Uterus (tissue), 2 donors: ENCODE results near the gene STON1.

Experiments used
- POLR2A ChIP-seq, 2 donors: fragments of 450-650 bp; IDR thresholded peaks; one replicate each; pipeline ENCODE4 v1.6.1; 2016; ENCODE audit warnings: antibody characterized with exemption in 2 of 2, mild to moderate bottlenecking in 1 of 2, moderate library complexity in 1 of 2
- TF ChIP-seq, protein P1 (sequence below), 4 experiments: fragments of 200-600 bp in 2 of 4; fragments of 450-650 bp in 2 of 4; sonication (generic) in 2 of 4; IDR thresholded peaks; one replicate each; pipeline ENCODE4 v1.5.1; 2016 to 2019; ENCODE audit warnings: antibody characterized with exemption in 4 of 4, mild to moderate bottlenecking in 2 of 4, moderate library complexity in 1 of 4

DNA sequence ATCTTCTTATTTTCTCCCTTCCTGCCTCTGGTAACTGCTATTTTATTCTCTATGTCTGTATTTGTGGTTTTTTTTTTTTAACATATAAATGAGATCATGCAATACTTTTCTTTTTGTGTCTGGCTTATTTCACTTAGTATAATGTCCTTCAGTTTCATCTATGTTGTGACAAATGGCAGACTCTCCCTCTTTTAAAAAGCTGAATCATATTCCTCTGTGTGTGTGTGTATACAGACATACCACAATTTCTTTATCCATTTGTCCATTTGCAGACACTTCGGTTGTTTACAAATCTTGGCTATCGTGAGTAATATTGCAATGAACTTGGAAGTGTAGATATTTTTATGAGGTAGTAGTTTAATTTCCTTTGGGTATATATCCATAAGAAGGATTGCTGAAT lies 94.7 kb downstream of the STON1 start:
- TF ChIP-seq POLR2A (IDR thresholded peaks at IDR 0.05): no peak
- TF ChIP-seq, protein P1, sequence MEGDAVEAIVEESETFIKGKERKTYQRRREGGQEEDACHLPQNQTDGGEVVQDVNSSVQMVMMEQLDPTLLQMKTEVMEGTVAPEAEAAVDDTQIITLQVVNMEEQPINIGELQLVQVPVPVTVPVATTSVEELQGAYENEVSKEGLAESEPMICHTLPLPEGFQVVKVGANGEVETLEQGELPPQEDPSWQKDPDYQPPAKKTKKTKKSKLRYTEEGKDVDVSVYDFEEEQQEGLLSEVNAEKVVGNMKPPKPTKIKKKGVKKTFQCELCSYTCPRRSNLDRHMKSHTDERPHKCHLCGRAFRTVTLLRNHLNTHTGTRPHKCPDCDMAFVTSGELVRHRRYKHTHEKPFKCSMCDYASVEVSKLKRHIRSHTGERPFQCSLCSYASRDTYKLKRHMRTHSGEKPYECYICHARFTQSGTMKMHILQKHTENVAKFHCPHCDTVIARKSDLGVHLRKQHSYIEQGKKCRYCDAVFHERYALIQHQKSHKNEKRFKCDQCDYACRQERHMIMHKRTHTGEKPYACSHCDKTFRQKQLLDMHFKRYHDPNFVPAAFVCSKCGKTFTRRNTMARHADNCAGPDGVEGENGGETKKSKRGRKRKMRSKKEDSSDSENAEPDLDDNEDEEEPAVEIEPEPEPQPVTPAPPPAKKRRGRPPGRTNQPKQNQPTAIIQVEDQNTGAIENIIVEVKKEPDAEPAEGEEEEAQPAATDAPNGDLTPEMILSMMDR (IDR thresholded peaks at IDR 0.05): no peak
